Dedifferentiated amniotic fluid mesenchymal stem cell (primary cell): ENCODE measurements around the gene SMYD3.

Source experiments
- DNase-seq: peaks from one replicate; pipeline ENCODE4 v3.0.0-alpha.2; 2016; ENCODE audit errors: extremely low spot score

SMYD3 gene

DNA sequence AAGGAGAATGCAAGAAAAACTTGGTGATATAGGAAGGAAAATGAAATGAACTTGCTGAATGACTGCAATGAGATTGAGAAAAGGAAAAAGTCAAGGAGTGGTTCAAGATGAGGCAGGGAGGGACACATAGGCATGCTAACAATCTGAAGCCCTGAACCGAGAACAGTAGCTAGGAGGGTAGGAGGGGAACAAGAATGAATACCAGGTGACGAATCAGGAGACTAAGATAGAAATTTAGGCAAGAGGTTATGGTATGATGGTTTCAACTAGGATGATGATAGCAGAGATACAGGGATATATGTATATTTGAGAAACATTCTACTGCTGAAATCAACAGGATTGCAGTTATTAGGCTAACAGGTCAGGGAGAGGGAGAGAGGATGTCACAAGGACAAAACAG is 44.1 kb downstream of the SMYD3 start:
- DNase-seq: no peak

DNA sequence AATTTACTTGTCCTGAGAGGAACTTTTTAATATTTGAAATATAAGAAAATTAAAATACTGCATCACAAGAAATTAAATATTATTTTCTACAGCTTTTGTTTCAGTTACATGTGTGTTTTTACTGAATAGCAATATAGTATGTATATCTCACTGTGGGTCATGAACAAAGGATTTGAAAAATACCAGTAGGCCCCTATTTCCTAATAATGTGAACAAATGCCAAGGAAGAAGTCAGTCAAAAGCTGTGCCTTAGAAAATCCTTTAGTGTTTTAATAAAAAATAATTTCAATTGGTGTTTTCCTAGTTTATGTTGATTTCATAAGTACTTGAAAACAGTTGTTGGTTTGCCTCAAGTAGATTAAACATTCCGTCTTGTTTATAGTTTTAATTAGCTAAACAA is 46.7 kb downstream of the SMYD3 start:
- no peak for DNase-seq

DNA sequence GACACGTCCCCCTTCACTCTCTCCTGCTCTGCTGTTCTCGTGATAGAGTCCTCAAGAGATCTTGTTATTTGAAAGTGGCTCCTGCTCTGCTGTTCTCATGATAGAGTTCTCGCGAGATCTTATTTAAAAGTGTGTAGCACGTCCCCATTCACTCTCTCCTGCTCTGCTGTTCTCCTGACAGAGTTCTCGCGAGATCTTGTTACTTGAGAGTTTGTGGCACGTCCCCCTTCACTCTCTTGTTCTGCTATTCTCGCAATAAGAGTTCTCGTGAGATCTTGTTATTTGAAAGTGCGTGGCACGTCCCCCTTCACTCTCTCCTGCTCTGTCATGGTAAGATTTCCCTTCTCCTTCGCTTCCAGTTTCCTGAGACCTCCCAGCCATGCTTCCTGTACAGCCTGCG is 47.9 kb downstream of the SMYD3 start:
- no peak for DNase-seq

DNA sequence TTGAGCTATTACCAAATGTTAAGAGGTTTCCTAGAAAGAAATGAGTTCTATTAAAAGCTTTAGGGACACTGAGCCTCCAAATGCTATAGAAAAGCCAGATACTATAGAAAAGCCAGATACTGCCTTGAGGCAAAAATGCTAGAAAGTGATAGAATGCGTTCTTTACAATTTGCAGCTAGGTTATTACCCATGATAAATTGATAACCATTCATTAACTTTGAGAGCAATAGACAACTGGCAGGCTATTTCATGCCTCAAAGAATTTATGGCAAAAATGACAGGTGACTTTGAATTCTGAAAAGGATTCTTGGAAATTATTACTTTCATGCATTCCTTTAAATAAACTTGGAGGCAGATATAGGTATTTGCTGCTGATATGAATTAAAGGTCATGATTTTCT is 51.6 kb downstream of the SMYD3 start:
- no peak for DNase-seq

DNA sequence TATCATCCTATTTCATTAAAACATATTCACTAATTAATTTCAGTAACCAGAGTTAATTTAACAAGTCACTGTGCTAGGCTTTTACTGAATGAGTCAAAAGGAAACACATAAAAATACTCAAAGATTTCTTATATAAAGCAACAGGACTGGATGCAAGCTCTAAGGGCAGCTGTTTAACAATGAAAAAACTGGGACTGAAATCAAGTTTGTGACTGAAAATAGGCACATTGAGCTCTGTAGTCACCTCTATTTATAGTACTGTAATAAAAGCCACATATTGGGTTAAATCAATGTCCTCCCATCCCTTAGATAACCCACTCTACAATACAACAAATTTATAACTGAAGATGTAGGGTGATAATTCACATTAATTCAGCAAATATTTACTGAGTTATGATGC is 52.4 kb downstream of the SMYD3 start:
- no peak for DNase-seq

DNA sequence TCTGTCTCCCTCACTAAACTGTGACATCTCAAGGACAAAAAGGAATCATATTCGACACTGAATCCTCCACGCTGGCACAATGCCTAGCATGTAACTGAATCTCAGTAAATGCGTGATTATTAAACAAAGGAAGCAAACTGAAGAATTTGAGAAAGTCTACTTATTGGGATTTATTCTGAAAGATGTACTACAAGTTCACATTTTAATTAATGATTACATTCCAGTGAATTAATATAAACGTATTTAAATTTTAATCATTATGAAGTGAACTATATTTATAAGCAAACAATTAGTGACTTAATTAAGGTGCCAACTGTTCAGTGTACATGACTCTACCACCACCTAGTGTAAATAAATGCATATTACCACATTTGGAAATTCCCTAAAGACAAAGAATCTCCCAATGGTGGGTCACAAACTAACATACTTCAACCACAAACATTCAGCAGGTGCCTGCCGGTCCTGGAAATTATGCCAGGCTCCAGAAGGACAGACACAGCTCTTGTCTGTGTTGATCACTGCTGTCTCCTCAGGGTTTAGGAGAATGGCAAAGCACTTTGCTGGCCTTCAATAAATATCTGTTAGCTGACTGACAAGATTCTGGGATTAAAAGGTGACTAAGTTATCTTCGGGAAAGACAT is 56.3 kb downstream of the SMYD3 start:
- no peak for DNase-seq

DNA sequence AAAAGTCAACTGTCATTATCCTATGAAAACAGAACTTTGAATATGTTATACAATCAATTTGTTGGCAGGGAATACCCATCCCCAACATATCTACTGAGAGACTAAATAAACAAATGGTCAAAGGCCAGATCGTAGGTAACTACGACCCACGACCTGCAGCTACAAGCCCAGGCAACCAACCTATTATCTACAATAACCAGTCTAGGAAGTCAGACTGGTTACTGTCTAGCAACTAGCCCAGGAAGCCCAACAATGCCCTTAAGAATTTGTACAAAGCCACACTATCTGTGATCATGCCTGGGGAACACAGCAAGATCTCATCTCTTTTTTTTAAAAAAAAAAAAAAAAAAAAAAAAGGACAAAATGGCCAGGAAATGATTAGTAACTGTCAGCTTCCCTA is 58.7 kb downstream of the SMYD3 start:
- no peak for DNase-seq

DNA sequence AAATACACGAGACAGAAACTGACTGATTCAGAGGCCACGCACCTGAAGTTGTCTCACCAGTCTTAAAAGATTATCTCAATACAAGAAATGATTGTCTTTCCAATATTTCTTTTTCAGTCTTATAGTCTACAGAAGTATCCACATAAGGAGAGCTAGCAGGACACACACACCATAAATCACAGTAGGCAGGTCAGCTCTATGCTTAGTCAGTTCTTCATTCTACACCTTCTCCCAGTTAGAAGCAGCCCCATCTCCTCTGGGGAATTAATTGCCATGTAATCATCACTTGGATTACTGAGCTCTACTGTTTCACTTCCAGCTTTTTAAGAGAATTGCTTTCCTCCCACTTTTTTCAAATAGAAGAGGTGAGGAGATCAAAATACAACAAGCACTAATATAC is 59.6 kb downstream of the SMYD3 start:
- DNase-seq: no peak

DNA sequence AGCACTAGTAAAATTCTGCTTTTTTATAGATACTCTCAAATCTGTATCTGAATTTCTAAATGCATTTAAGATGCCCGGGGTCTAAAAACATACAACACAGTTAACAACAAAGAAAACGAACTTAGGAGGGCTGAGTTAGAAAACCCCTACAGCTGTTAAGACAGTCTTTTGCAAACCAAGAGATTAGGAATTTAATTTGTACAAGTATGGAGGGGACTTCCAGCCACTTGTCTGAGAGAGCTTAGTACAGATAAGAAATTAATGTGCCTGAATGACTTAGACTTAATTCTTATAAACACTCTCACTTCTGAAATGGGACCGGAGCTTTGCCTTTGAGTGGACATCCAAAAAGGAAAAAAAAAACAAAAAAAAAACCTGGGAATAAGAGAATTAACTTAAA is 61.6 kb downstream of the SMYD3 start:
- no peak for DNase-seq

DNA sequence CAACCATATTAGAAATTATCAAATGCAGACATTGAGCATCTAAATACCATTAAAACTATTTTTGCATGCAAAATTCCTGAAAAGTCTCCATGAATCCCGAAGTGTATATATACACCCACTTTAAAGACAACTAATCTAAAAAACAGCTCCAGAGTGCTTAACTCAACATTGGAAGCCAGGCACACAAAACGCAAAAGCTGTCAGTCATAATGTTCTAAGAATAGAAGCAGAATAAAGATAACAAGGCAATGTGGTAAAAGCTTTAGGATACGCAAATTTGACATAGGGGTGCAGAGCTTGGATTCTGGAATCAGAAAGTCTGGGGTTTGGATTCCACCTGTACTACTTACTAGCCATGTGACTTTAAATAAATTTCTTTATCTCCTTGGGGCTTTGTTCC is 62.5 kb downstream of the SMYD3 start:
- DNase-seq: no peak

DNA sequence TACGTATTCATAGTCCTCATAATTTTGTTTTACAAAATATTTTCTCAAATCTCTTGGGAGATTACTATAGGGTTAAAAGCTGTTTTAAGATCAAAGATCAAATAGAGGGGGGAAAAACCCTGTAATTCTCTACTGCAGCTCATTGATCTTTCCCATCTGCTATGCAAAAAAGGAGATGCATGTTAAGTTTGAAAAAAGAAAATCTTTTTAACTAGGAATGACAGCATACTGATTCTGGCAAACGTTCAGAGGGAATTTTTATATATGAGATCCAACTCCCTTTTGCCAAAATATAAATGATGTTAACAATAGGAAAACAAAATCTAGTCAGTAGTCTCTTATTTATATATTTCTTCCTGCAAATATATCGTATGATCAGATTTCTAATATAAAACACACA is 69.1 kb downstream of the SMYD3 start:
- DNase-seq: no peak

DNA sequence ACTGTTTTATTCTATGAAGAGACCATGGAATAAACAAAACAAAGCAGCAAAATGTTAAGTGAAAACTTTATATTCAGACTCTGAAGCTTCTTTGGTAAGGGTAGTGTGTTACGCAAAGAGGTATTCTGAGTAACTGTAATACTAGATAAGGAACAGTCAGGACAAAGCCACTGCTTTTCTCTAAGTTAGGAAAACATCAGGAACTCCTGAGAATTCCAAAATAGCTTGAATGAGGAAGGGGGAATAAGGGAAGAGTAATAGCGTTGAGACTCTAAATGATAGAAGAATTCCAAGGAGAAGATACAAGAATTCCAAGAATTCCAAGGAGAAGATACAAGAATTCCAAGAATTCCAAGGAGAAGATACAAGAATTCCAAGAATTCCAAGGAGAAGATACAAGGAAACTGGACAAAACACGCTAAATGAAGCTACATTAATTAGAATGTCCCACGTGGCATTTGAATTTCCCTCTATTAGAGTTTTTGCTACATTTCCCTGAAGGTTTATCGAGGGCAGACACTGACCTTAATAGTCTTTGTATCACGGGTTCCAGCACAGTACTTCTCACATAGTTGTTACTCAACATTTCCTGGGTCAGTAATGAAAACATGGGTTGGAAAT is 71.5 kb downstream of the SMYD3 start:
- DNase-seq: no peak

DNA sequence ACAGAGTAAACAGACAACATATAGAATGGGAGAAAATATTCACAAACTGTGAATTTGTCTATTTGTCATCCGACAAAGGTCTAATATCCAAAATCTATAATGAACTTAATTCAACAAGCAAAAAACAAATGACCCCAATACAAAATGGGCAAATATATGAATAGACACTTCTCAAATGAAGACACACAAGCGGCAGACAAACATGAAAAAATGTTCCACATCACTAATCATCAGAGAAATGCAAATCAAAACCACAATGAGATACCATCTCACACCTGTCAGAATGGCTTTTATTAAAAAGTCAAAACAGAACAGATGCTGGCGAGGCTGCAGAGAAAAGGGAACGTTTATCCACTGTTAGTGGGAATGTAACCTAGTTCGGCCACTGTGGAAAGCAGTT is 72.7 kb downstream of the SMYD3 start:
- no peak for DNase-seq

DNA sequence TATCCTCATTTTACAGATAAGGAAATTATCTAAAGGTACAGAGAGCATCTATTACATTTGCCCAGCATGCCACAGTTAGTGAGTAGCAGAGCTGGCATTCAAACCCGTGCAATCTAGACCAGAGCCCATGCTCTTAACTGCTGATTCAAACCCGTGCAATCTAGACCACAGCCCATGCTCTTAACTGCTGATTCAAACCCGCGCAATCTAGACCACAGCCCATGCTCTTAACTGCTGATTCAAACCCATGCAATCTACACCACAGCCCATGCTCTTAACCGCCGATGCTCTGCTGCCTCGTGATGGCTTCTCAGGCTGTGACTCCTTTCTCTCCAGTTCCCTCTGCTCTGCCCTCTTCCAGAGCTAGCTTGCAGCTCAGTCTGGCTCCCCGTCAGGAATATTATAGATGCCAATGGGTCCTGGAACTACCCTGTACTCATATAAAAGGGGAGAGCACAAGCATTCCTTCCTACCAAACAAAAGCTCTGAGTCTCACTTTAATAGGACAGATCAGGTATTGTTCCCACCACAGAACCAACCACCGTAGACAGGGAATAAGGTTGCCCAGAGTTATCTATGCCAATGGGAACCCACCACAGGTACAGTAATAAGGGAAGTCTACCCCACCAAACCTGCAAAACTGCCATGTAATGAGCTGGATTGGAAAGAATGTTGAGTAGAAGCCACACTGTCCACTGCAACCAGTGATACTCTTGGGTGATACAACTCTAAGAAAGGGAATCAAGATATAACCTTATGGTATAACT is 78.4 kb downstream of the SMYD3 start:
- DNase-seq: peak; percentile 94

DNA sequence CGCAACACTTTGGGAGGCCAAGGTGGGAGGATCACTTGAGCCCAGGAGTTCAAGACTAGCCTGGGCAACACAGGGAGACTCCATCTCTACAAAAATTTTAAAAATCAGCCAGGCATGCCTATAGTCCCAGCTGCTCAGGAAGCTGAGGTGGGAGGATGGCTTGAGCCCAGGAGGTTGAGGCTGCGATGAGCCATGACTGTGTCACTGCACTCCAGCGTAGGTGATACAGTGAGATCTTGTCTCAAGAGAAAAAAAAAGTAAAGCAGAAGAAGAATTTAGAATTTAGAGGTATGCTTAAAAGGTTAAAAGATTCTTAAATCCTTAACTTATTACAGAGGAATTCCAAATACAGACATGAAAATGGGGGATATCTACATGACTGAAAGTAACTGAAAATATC is 79.5 kb downstream of the SMYD3 start:
- DNase-seq: no peak

DNA sequence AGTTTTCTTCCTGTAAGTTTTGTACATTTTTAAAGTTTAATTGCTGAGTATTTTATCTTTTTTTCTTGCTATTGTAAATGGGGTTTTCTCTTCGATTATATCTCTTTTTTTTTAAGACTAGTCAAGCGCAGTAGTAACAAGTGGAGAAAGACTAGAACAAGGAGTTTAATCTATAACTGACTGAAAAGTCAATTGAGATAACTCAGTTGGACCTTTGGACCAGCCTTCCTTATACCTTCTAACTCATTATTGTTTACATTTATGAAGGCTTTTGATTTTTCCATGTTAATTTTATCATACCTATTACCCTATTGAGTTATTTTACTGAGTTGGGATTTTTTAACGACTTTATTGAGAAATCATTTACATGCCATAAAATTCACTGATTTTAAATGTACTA is 81.2 kb downstream of the SMYD3 start:
- no peak for DNase-seq

DNA sequence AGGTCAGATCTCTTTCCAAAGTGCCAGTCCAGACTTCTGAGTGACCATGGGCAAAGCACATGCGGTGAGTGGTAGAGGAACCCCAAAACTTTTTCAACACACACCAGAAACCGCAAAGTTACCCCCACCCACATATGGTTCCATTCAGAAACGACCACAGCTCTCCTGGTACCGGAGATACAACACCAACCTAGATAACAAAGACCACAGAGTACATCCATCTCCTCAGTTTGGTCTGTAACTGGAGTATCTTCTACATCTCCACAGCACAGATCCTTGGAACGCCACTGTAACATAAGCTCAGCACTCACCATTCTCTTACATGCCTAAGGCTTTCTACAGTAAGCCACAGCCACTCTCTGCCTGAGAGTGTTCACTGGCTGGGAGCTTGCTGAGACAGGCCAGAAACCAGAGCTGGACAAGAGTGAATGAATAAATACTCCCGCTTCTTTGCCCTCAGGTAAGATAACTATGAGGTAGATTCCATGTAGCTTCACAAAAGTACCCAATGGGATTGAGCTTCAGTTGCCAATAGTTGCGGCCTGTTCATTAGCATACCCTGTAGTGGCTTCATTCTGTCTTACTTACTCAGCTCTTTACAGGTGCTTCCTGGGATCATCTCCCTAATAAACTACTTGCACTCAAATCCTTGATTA is 81.8 kb downstream of the SMYD3 start:
- DNase-seq: no peak

DNA sequence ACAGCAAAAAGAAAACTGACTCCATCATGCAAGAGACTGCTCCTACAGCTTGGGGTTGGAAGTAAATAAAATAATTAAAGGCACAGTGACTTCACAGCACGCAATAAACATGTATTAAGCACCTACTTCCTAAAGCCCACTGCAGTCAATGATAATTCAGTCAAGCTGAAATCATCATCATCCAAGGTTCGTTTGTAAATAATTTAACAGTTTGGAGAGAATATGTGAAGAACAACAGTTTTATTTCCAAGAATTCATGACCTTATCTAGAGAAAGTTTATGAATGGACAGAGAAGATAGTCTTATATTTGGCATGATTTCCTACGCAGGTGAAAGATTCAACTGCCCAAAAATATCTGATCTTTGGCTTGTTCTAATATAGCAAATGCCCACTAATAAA is 86.8 kb downstream of the SMYD3 start:
- DNase-seq: no peak

DNA sequence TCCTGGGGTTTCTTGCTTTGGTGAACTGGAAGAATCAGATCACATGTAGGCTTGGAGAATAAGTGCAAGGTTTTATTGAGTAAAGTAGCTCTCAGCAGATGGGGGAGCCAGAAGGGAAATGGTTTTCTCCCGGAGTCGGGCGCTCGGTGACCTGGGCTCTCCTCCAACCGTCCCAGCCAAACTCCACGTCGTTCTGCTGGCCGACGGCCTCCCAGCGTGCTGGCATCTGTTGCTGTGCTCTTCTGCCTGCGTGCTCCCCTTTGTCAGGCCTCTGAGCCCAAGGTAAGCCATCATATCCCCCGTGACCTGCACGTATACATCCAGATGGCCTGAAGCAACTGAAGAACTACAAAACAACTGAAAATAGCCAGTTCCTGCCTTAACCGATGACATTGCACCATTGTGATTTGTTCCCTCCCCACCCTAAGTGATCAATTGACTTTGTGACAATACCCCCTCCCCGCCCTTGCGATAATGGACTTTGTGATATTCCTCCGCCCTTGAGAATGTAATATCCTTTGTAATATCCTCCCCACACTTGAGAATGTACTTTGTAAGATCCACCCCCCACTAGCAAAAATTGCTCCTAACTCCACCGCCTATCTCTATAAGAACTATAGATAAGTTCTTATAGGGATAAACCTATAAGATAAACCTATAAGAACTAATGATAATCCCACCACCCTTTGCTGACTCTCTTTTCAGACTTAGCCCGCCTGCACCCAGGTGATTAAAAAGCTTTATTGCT is 88.3 kb downstream of the SMYD3 start:
- DNase-seq: no peak

DNA sequence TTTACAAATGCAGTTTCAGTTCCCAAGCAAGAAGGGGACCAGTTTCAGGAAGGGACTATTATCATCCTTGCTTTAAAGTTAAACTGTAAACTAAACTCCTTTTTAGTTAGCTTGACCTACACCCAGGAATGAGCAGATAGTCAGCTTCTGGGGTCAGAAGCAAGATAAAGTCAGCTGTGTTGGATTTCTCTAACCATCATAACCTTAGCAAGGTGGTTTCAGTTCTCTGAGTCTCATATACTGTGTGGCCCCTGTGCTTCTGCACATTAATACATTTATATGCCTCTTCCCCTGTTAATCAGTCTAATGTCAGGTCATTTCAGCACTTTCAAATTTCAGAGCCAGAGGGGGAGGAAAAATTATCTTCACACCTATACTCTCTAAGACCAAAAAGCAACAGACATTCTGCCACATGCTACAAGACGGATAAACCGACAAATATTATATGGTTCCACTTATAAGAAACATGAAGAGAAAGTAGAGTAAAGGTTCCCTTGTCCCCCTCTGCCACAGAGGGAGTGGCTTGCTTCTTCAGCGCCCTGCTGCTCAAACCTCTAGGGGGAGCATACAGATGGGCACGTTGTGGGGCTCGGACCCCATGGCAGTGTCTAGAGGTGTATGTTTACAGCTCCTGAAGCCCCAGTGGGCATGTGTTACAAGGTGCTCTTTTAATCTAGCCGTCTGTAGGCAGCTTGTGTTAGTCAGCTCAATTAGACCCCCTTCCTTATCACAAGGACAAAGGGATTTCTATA is 89.1 kb downstream of the SMYD3 start:
- DNase-seq: no peak

DNA sequence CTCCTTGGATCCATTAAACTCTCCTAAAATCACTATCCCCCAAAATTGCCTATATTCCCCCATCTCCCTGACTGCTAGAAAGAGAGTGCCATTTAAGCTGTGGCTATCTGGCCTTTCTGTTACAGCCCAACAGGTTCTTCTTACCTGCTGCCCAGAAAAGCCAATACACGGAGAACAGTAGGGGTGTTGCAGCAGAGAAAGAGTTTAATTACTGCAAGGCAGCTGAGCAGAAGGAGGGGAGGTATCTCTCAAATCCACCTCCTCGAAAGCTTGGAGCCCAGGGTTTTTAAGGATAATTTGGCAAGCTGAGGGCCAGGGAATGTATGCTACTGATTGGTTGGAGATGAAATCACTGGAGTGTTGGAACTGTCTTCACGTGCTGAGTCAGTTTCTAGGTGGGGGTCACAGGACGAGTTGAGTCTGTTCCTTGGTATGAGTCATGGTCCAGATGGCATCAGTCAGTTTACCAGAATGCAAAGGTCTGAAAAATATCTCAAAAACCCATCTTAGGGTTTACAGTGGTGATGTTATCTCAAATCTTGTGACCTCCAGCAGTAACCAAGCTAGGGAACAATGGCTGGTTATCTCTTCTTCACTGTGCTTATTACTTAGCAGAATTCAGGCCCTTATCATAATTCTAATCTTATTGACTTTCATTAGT is 89.8 kb downstream of the SMYD3 start:
- no peak for DNase-seq
